ENCODE results near the gene WNT9A.
A peak's percentile ranks its signal among the peaks of the same experiment; 100 is the strongest.

Gene WNT9A

DNA sequence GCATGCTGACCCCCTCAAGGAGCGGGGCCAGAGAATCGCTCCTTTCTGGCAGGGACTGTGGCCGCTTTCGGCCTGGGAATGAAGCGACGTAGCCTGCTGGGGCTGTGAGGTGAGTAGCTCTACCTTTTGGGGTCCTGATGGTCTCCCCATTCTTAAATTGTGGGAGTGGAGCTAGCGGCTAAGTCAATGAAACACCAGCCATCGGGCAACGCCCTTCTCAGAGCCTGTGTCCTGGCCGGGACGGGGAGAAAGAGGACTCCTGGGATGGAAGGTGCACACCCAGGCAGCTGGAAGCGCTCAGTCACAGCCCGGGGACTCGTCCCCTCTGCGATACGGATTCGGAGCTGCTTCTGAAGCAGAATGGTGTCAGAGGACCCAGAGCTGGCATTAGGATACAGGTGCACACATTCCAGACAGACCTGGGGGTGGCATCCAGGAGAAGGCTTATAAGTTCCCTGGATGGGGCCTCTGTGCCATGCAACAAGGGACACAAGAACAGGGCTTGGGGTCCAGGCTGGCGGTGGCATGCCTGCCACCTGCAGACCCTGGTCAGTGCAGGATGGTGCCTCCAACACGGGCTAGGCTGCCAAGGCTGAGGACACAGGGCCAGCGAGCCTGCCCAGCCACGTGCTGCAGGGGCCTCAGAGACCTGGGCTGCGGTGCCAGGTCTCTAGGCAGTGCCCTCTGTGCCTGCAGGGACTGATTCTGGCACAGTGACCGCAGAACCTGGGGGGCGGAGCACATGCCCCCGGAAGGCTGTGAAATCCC lies 945 bp upstream of the WNT9A start:
- TF ChIP-seq, protein P1, sequence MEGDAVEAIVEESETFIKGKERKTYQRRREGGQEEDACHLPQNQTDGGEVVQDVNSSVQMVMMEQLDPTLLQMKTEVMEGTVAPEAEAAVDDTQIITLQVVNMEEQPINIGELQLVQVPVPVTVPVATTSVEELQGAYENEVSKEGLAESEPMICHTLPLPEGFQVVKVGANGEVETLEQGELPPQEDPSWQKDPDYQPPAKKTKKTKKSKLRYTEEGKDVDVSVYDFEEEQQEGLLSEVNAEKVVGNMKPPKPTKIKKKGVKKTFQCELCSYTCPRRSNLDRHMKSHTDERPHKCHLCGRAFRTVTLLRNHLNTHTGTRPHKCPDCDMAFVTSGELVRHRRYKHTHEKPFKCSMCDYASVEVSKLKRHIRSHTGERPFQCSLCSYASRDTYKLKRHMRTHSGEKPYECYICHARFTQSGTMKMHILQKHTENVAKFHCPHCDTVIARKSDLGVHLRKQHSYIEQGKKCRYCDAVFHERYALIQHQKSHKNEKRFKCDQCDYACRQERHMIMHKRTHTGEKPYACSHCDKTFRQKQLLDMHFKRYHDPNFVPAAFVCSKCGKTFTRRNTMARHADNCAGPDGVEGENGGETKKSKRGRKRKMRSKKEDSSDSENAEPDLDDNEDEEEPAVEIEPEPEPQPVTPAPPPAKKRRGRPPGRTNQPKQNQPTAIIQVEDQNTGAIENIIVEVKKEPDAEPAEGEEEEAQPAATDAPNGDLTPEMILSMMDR (IDR thresholded peaks at IDR 0.05; ENCODE audit: insufficient read depth, missing control alignments), result no peak
- FAIRE-seq (no peak), DNase-seq (ENCODE audit: insufficient read length, low spot score) (no peak)

DNA sequence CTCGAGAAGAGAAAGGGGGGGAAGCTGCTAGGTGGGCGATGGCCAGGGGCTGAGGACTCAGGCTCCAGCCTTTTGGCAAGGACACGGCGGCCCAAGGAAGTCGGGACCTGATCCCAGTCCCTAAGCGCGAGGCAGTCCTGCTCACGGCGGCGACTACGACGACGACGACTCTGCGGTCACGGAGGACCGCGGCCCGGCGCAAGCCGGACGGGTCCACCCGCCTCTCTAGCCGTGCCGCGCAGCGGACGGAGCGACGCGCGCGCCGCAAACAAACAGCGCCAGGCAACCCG lies 401 bp downstream of the WNT9A start:
- TF ChIP-seq, protein P1 (IDR thresholded peaks at IDR 0.05; ENCODE audit: insufficient read depth, missing control alignments), result no peak
- DNase-seq (ENCODE audit: insufficient read length, low spot score), result peak; percentile 60
- FAIRE-seq, result no peak

DNA sequence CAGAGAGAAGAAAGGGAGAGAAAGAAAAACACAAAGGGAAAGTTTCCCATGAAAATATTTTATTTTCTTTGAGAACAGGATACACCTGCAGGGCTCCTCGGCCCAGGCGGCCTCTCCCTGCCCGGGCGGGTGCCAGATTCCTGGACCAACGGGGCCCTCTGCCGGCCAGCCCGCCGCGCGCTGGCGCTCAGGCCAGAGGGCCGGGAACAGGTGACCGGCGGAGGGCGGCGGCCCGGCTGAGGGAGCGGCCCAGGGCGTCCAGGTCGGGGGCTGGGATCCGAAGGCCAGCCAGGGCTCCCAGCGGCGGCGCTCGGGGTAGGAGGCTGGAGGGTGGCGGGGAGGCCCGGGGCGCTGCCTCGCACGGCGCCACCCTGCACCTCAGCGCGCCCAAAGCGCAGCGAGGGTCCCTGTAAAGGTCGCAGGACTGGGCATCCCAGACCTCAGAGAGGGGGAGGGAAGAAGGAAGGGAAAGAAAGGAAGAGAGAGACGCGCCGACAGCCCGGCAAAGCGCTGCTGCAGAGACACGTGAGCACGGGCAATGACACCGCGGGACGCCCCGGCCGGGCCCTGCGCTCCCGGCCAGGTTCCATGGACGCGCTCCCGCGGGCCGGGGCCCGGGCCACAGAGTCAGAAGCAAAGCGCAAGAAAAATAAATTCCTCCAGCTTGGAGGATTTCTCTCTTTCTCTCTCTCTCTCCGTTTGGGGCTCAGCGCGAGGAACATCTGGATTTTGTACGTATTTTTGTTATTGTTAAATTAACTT lies 927 bp downstream of the WNT9A start:
- FAIRE-seq (no peak), DNase-seq (ENCODE audit: insufficient read length, low spot score) (peak; percentile 95)
- TF ChIP-seq, protein P1 (IDR thresholded peaks at IDR 0.05; ENCODE audit: insufficient read depth, missing control alignments), result peak; percentile 75

DNA sequence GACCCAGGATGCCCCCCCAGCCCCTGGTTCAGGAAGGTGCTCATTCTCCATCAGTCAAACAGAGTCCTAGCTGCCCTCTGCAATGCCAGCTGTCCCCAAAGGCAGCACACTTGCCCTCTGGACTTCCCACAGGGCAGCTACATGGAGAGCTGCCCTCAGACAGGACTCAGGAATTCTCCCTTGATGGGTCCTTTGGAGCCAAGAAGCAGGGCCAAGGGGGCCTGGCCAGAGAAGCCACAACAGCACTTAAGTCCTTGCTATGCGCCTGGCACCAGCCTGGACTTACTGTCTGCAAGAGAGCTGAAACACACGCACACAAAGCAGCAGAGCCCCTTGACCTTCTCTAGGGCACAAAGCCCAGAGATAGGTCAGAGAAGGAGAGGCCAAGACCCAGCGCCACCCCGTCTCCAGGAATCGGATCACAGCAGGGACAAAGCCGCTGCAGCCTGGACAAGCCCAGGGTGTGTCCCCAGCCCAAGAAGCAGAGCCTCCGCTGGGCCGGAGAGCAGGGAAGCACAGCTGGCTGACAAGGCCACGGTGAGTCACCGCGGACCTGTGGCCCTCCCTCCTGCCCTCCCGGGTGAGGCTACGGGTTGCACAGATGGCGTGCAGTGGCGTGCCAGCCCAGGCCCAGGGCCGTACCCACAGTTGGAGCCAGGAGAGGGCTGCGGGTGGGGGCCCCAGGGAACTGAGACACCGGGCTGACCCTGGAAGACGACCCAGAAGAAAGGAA lies 1.7 kb downstream of the WNT9A start:
- TF ChIP-seq, protein P1 (IDR thresholded peaks at IDR 0.05; ENCODE audit: insufficient read depth, missing control alignments), result no peak
- DNase-seq (ENCODE audit: insufficient read length, low spot score), result no peak
- FAIRE-seq, result no peak

DNA sequence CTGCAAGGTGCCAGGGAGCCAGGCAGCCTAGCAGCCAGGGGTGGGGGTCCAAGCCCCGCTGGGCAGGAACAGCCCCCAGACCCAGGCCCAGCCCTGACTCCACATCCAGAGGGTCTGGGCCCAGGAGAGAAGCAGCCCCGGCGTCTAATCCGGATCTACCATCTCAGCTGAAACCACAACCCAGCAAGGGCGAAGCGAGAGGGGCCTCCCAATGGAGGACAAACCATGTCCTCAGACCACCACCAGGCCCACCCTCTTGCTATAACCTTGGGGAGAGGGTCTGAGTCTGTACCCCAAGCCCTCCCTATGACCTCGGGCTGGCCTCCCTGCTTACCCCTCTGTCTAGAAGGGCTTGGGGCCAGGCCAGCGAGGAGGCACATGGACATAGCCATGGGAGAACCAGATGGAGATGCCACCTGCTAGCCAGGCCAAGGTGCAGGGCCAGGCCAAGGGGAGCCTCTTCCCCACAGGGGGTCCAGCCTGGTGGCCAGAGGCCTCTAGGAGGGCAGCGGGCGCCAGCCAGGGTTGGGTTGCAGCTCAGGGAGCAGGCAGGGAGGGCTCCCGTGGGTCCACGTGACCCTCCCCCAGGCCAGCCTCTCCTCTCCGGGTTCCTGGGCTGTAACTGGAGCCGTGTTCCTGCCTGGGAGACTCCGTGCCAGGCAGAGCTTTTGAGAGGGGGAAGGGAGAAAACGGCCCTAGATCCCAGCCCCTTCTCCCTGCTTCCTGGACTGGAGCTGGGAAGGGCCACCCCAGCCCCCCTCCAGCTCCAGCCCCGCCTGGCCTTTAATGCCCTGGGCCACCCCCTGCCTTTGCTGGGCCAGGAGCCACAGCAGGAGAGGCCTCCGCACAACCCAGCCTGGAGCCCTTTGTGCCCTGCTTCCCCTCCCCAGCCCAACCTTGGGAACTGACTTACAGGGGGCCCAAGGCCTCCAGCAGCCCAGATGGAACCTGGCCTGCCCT lies 2.5 kb downstream of the WNT9A start:
- TF ChIP-seq, protein P1 (IDR thresholded peaks at IDR 0.05; ENCODE audit: insufficient read depth, missing control alignments), result no peak
- FAIRE-seq, result no peak
- no peak for DNase-seq (ENCODE audit: insufficient read length, low spot score)

DNA sequence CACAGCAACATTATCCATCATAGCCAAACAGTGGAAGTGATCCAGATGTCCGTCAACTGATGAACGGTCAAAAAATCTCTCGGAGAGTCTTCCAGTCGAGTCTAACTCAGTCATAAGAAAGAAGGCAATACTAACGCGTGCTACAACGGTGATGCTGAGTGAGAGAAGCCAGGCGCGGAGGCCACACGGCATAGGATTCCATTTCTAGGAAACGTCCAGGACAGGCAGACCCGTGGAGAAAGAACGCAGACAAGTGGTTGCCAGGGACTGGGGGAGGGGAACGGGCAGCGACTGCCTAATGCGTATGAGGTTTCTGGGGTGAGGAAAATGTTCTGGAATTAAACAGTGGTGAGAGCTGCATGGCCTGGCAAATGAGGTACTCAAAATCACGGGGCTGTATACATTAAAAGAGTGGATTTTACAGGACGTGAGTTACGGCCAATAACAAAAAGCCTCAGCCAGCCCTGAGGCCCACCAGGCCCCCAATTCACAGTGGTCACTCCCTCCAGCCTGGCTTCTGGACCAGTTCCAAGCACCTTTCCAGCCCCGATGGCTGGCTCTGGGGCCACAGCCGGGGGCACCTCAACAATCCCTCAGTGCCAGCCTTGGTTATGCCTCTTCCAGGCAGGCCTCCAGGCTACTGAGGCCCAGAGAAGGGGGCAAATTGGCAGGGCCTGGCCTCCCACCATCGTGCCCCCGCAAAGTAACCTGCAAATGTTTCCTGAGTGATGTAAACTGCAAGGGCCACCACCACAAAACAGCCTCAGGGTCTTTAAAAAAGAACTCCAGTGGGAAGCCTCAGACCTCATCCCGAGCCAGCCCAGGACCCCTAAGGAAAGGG lies 3.4 kb downstream of the WNT9A start:
- TF ChIP-seq, protein P1 (IDR thresholded peaks at IDR 0.05; ENCODE audit: insufficient read depth, missing control alignments), result no peak
- DNase-seq (ENCODE audit: insufficient read length, low spot score), result no peak
- no peak for FAIRE-seq
